NCI-H146 treated with DMSO at 0.1 percent for 48 hours (cell line): ENCODE results near the gene TICRR.
"Not testable (repeated sequence)": the region's sequence is repeated elsewhere in the genome, so short reads cannot be mapped to it uniquely, and the experiment has no call there.

Experiments
- DNase-seq: peaks from one replicate; lab custom pipeline; 2025; ENCODE audit not compliant: unreplicated experiment; lab: John Stamatoyannopoulos, UW

TICRR gene

GRCh38 chr15:89566621-89567294 lies 8.5 kb upstream of the TICRR start:
- no peak for DNase-seq

DNA sequence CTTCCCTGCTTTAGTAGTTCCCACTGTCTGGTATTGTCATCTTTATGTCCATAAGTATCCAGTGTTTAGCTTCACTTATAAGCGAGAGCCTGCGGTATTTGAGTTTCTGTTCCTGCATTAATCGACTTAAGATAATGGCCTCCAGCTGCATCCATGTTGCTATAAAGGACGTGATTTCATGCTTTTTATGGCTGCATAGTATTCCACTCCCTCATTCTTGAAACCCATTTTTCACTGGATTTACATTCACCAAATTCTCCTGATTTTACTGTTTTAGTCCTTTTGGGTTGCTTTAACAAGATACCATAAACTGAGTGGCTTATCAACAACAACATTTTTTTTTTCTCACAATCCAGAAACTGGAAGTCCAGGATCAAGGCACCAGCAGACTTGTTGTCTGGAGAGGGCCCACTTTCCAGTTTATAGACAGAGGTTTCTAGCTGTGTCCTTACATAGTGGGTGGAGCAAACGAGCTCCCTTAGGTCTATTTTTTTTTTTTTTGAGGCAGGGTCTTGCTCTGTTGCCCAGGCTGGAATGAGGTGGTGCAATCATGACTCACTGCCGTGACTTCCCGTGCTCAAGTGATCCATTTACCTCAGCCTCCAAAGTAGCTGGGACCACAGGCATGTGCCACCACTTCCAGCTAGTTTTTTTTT lies 6.1 kb upstream of the TICRR start:
- no peak for DNase-seq

DNA sequence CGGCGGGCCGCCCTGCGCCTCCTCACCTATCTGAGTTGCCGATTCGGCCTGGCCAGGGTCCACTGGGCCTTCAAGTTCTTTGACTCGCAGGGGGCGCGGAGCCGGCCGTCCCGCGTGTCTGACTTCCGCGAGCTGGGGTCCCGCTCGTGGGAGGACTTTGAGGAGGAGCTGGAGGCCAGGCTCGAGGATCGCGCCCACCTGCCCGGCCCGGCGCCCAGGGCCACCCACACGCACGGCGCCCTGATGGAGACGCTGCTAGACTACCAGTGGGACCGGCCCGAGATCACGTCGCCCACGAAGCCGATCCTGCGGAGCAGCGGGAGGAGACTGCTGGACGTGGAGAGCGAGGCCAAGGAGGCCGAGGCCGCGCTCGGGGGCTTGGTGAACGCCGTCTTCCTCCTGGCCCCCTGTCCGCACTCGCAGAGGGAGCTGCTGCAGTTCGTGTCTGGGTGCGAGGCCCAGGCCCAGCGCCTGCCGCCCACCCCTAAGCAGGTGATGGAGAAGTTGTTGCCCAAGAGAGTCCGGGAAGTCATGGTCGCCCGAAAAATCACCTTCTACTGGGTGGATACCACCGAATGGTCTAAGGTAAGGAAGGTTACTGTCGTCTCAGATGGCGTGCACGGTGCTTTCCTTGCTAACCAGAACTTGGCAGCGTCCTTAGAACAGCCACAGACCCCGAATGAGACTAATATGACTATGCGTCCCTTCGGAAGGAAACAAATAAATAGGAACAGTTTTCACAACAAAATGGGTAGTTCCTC lies 567 bp downstream of the TICRR start:
- no peak for DNase-seq

- no peak for DNase-seq
Observed at GRCh38 chr15:89576417-89576773, 1.1 kb downstream of the TICRR start.

- DNase-seq = no peak
Observed at GRCh38 chr15:89577776-89578115, 2.5 kb downstream of the TICRR start.

DNA sequence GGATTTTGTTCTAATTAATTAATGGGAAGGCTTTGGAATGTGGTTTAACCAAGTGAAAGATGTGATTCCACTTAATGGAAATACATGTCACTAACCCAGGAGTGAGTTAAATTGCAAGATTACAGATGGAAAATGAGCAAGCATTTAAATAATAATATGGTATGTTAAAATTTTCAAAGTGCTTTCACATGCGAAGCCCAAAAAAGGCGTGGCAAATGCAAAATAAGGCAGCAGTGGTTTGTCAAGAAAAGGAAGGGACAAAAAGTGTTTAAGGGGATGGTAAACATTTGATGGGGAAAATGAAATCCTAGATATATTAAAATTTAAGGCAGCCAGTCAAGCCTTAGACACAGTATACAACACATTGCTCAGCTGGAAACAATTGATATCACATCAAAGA lies 2.9 kb downstream of the TICRR start:
- DNase-seq = no peak

DNA sequence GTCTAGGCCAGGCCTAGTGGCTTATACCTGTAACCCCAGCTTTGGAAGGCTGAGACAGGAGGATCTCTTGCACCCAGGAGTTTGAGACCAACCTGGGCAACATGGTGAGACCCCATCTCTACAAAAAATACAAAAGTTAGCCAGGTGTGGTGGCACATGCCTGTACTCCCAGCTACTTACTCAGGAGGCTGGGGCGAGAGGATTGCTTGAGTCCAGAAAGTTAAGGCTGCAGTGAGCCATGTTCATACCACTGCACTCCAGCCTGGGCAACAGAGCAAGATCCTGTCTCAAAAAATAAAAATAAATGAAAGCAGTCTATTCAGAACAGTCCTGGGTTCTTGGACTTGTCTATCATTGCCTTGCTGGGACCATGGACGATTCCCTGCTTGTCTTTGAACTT lies 5.5 kb downstream of the TICRR start:
- not testable (repeated sequence) for DNase-seq

DNA sequence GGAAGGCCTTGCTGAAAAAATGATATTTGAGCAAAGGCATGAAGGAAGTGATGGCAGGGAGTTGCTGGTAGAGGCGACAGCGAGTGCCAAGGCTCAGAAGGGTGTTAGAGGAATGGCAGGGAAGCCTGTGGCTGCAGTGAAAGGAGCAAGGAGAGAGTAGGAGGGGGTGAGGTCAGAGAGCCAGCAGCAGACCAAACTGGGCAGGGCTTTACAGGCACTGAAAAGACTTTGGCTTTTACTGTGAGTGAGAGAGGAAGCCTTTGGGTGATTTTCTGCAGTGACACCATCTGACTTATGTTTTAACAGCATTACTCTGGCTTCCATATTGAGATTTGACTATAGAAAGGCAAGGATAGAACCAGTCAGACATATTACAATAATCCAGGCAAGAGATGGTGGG lies 11.4 kb downstream of the TICRR start:
- no peak for DNase-seq

DNA sequence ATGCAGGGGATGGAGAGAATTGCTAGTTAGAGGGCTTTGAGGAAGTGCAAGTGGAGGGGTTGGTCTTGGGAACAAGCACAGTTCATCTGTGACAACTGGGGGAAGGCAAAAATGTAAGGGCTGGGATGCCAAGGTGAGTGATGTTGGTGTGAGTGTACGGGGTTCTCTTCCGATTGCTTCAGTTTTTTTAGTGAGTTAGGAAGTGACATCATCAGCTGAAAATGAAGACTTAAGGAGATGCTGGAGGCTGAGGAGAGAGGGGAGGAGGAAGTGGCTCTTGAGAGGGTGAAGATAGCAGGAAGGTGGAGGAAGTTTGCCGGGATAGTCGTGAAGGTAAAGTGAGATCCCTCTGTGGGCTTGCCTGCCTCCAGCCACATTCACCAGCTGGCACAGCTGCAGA lies 12.7 kb downstream of the TICRR start:
- DNase-seq = no peak

- DNase-seq = no peak
Observed at GRCh38 chr15:89591834-89592233, 16.6 kb downstream of the TICRR start.

DNA sequence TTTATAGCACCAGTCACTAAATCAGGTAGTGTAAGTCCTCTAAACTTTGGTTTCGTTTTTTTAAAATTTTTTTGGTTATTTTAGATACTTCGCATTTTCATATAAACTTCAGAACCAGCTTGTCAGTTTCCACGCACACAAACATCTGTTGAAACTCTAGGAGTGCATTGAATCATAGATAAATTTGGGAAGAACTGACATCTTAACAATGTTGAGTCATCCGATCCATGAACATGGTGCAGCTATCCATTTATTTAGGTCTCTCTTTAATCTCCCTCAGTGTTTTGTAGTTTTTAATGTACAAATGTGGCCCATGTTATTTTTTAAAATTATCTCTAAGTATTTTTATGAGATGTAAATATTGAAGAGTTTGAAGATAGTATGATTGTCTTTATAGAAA lies 17.7 kb downstream of the TICRR start:
- DNase-seq = no peak

- no peak for DNase-seq
Observed at GRCh38 chr15:89599021-89599420, 23.8 kb downstream of the TICRR start.

DNA sequence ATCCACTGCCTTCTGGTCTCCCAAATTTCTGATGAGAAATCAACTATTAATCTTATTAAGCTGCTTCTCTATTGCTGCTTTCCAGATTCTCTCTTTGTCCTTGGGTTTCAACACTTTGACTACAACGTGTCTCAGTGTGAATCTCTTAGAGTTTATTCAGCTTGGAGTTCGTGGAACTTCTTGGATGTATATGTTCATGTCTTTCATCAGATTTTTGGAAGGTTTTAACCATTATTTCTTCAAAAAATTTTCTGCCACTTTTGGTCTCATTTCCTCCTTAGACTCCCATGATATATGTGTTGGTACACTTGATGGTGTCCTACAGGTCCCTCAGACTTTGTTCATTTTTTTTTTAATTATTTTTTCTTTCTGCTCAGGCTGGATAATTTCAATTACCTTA lies 36.0 kb downstream of the TICRR start:
- no peak for DNase-seq

GRCh38 chr15:89613031-89613430 lies 37.8 kb downstream of the TICRR start:
- no peak for DNase-seq

- no peak for DNase-seq
Observed at GRCh38 chr15:89614164-89614563, 38.9 kb downstream of the TICRR start.

- DNase-seq = no peak
Observed at GRCh38 chr15:89615135-89615534, 39.9 kb downstream of the TICRR start.

DNA sequence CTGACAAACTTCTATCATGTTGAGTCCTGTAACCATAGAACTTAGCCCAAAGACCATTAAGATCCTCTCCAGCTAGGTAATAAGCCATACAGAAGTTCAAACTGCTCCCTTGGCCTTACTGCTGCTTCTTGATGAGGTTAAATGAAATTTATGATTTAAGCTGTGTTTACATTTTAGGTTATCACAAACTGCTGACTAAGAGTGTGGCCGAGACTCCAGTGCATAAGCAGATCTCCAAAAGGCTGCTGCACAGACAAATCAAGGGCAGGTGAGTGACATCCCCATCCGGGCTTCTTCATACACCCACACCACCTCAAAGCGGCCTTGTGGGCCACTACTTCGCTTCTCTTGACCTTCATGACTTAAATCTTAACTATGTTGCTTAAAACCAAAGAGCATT lies 41.0 kb downstream of the TICRR start:
- DNase-seq = no peak

GRCh38 chr15:89621547-89621946 lies 46.3 kb downstream of the TICRR start:
- DNase-seq = no peak

GRCh38 chr15:89623165-89623564 lies 47.9 kb downstream of the TICRR start:
- DNase-seq = no peak

- no peak for DNase-seq
Observed at GRCh38 chr15:89625716-89626115, 50.4 kb downstream of the TICRR start.

DNA sequence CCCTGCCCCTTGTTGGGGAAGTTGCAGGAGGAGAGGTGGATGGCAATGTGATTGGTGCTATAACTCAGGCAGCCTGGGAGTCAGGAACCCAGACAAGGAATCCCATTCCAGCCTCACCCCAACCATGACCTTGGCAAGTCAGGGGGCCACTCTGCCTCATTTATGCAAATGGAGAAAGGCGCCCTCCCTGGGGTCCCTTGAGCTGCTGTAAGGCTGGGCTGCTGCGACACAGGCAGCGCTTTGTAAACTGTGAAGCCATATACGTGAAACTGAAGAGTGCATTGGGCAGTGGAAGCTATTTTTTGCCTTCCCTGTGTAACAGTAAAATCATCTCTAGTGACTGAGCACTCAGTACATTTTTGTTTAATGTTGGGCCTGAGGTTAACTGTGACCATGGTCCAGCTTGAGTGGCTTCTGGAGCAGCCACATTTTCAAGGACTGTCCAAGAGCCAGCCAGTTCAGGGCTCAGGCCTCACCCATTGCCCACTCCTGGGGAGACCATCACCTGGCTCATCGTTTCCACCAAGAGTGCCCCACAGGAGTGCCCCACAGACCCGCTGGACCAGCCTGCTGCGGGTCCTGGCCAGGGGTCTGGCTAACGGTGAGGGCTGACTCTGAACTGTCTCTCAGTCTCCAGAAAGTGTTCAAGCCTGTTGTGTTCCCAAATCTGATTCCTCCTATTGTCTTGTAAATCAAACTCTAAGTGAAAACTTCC lies 52.1 kb downstream of the TICRR start:
- DNase-seq = no peak

- DNase-seq = no peak
Observed at GRCh38 chr15:89628301-89628700, 53.0 kb downstream of the TICRR start.
